K562 (cell line): ENCODE data around the gene PPM1L. TPM values are rescaled to one million over a fixed set of nuclear protein-coding genes. Genes with fewer than 3 reads are reported as not detected.

ENCODE experiments used
- ATAC-seq: fragments of 200-7000 bp; cut with Tn5 transposase; 3 replicates; pipeline ENCODE4 v1.9.1; 2020; ENCODE audit warnings: moderate library complexity
- BruUV-seq: library from RNA; stranded (reverse); fragments of 400-500 nt; replicated peaks from 2 replicates; lab custom pipeline; 2021; lab: Mats Ljungman, UMichigan
- CTCF ChIA-PET: fragments of 300-600 bp; formaldehyde crosslinking; extraction: SDS; loops from one replicate; lab custom pipeline; 2021; ENCODE audit warnings: low intra/inter-chr PET ratio; lab: Yijun Ruan, JAX
- POLR2A ChIA-PET: fragments of 300-600, 350-650 bp; sonication (Branson Sonifier 250); formaldehyde crosslinking; extraction: SDS; loops from one replicate; lab custom pipeline; 2021; ENCODE audit warnings: antibody characterized with exemption, inconsistent platforms; lab: Yijun Ruan, JAX
- DNase-seq, 4 experiments: peaks; one replicate each; pipeline versions ENCODE4 v3.0.0 to v3.0.0-alpha.2; 2011 to 2018; ENCODE audit warnings: low spot score in 3 of 4, mixed read lengths in 3 of 4; ENCODE audit errors: extremely low read depth in 1 of 4
- FAIRE-seq: peaks from 2 replicates; lab custom pipeline; 2011; peaks lifted over from hg19 to GRCh38; lab: Jason Lieb, UNC
- H2AFZ ChIP-seq: 2 replicates; pipeline ENCODE4 v1.6.0; 2011; ENCODE audit warnings: low read depth, low read length, control low read depth, inconsistent platforms
- H3K27ac ChIP-seq: fragments of 200-600 bp; 3 replicates; pipeline ENCODE4 v1.8.0; 2011; ENCODE audit warnings: low read depth, mild to moderate bottlenecking, control low read depth, inconsistent platforms, low read length, moderate library complexity, mixed read lengths; ENCODE audit errors: extremely low read depth
- H3K27me3 ChIP-seq, 2 experiments: fragments of 300-600 bp in 1 of 2; 2 replicates in 1 of 2; 3 replicates in 1 of 2; pipeline versions ENCODE4 v1.6.0 to v1.8.0; 2011; ENCODE audit warnings: inconsistent platforms in 2 of 2, low read length in 2 of 2, mild to moderate bottlenecking in 1 of 2, mixed read lengths in 1 of 2, moderate library complexity in 1 of 2; ENCODE audit not compliant: control insufficient read depth in 2 of 2, insufficient read depth in 2 of 2
- H3K36me3 ChIP-seq: fragments of 300-600 bp; 3 replicates; pipeline ENCODE4 v1.8.0; 2011; ENCODE audit warnings: mild to moderate bottlenecking, low read length, inconsistent platforms; ENCODE audit not compliant: control insufficient read depth, insufficient read depth
- H3K4me1 ChIP-seq, 2 experiments: fragments of 200-600 bp in 1 of 2; replicated peaks in 1 of 2; 2 replicates in 1 of 2; 3 replicates in 1 of 2; pipeline versions ENCODE4 v1.5.1 to v1.8.0; 2011; ENCODE audit warnings: inconsistent platforms in 2 of 2, low read length in 2 of 2, mild to moderate bottlenecking in 1 of 2, mixed read lengths in 1 of 2, moderate library complexity in 1 of 2; ENCODE audit not compliant: control insufficient read depth in 2 of 2, insufficient read depth in 2 of 2
- H3K4me2 ChIP-seq: 2 replicates; pipeline ENCODE4 v1.6.1; 2011; ENCODE audit warnings: low read length, control low read depth, inconsistent platforms, mixed read lengths; ENCODE audit not compliant: insufficient read depth
- H3K4me3 ChIP-seq: fragments of 200-600 bp; sonication (generic), shearing (Covaris generic); 2 replicates; pipeline ENCODE4 v1.5.1; 2016; ENCODE audit warnings: control low read depth, inconsistent platforms
- H3K79me2 ChIP-seq: fragments of 200-600 bp; 3 replicates; pipeline ENCODE4 v1.8.0; 2011; ENCODE audit warnings: low read length, inconsistent platforms; ENCODE audit not compliant: control insufficient read depth, insufficient read depth
- H3K9ac ChIP-seq, 2 experiments: 2 replicates each; pipeline versions ENCODE4 v1.6.0 to v1.6.1; 2011; ENCODE audit warnings: low read depth in 2 of 2, low read length in 2 of 2, control low read depth in 1 of 2, inconsistent platforms in 1 of 2, mild to moderate bottlenecking in 1 of 2, mixed read lengths in 1 of 2; ENCODE audit not compliant: insufficient read depth in 1 of 2
- H3K9me1 ChIP-seq: one replicate; pipeline ENCODE4 v1.6.0; 2011; ENCODE audit warnings: inconsistent platforms, mild to moderate bottlenecking, low read length, moderate library complexity; ENCODE audit not compliant: control insufficient read depth, insufficient read depth
- H3K9me3 ChIP-seq: replicated peaks from 2 replicates; pipeline ENCODE4 v1.5.1; 2011; ENCODE audit warnings: low read depth, low read length, inconsistent platforms; ENCODE audit not compliant: control insufficient read depth, insufficient read depth
- H4K20me1 ChIP-seq: replicated peaks from 2 replicates; pipeline ENCODE4 v1.6.1; 2011; ENCODE audit warnings: low read length, inconsistent platforms, mixed read lengths; ENCODE audit not compliant: control insufficient read depth, insufficient read depth
- GTF2E2 ChIP-seq: fragments of 200-800 bp; sonication (Bioruptor generic); IDR thresholded peaks from 2 replicates; pipeline ENCODE4 v1.6.1; 2016; ENCODE audit warnings: missing genetic modification characterization, missing compliant biosample characterization
- RAD21 ChIP-seq, 2 experiments: fragments of 250-450 bp in 1 of 2; fragments of 450-650 bp in 1 of 2; sonication (Bioruptor Pico) in 1 of 2; formaldehyde crosslinking in 1 of 2; IDR thresholded peaks in 1 of 2; conservative IDR thresholded peaks in 1 of 2; 2 replicates each; pipeline versions ENCODE4 v1.4.0 to v1.8.0; 2020 to 2022; ENCODE audit warnings: mild to moderate bottlenecking in 2 of 2, moderate library complexity in 1 of 2
- RBM25 ChIP-seq: fragments of 200-400 bp; formaldehyde crosslinking; IDR thresholded peaks from 2 replicates; pipeline ENCODE4 v1.6.1; 2018; ENCODE audit warnings: low read length, low read depth, moderate library complexity; ENCODE audit not compliant: severe bottlenecking
- U2AF1 ChIP-seq: fragments of 200-400 bp; formaldehyde crosslinking; optimal IDR thresholded peaks from 2 replicates; pipeline ENCODE3; 2017; ENCODE audit warnings: mild to moderate bottlenecking, low read depth, low read length, moderate library complexity
- XRCC3 ChIP-seq: fragments of 450-650 bp; IDR thresholded peaks from 2 replicates; pipeline ENCODE4 v1.6.1; 2017; ENCODE audit warnings: mild to moderate bottlenecking, moderate library complexity
- ZKSCAN3 ChIP-seq: fragments of 250-450 bp; sonication (Bioruptor Pico); IDR thresholded peaks from 2 replicates; pipeline ENCODE4 v1.4.0; 2020
- ZNF134 ChIP-seq: fragments of 250-450 bp; sonication (Bioruptor Pico); conservative IDR thresholded peaks from 2 replicates; pipeline ENCODE4 v1.4.0; 2020
- WGBS: fragments of 100-300 bp; shearing (Covaris generic); methylation state at CpG from one replicate; pipeline ENCODE4 v1.1.6; 2016; ENCODE audit warnings: low coverage, mixed read lengths; ENCODE audit not compliant: insufficient coverage; ENCODE audit errors: missing lambda C conversion rate; 5-methylcytosine and 5-hydroxymethylcytosine counted together
- in situ Hi-C: fragments of 300-500 bp; cut with MboI; formaldehyde crosslinking; loops from 4 replicates; pipeline ENCODE4 v1.15.0; 2018; ENCODE audit warnings: inconsistent platforms, mixed read lengths
- intact Hi-C: fragments of 100-400 bp; cut with micrococcal nuclease; formaldehyde crosslinking; loops from 2 replicates; pipeline ENCODE4 v1.14.2; 2022
- polyA plus RNA-seq, 8 experiments: library from polyadenylated mRNA; depleted of rRNA in 4 of 8; stranded (reverse) in 5 of 8; unstranded in 3 of 8; fragments of >200 nt; fragmentation: Nextera tagmentation in 2 of 8; fragmentation: Illumina TruSeq in 1 of 8; extraction: Ambion mirVana in 2 of 8; extraction: Trizol in 1 of 8; gene quantifications; 2 replicates each; pipeline versions ENCODE4 v1.2.1 to v1.2.3, GENCODE V29; 2011 to 2014; ENCODE audit warnings: inconsistent platforms in 1 of 8, missing spikeins in 1 of 8
- total RNA-seq, 7 experiments: library from RNA; depleted of rRNA in 6 of 7; stranded (reverse); fragments of >200 nt in 6 of 7; fragmentation: Illumina TruSeq in 2 of 7; extraction: Trizol in 2 of 7; gene quantifications; 2 replicates each; pipeline versions ENCODE4 v1.2.1 to v1.2.3, GENCODE V29; 2011 to 2021; ENCODE audit warnings: low replicate concordance in 1 of 7
- TF ChIP-seq, protein P1 (sequence below): fragments of 250-450 bp; sonication (Bioruptor Pico); IDR thresholded peaks from 2 replicates; pipeline ENCODE4 v1.5.0; 2021
- TF ChIP-seq, protein P2 (sequence below): sonication (generic); formaldehyde crosslinking; IDR thresholded peaks from 2 replicates; pipeline ENCODE4 v1.9.0; 2022; ENCODE audit warnings: mild to moderate bottlenecking, missing genetic modification reagents
- TF ChIP-seq, protein P3 (sequence below), 2 experiments: fragments of 450-650 bp; formaldehyde crosslinking in 1 of 2; IDR thresholded peaks; 2 replicates each; pipeline versions ENCODE4 v1.4.0 to v1.6.1; 2014 to 2020; ENCODE audit warnings: mild to moderate bottlenecking in 2 of 2, borderline replicate concordance in 1 of 2, low read depth in 1 of 2

The PPM1L gene
- total and polyA plus RNA-seq, 9 of the 15 experiments (the other 6 are each of a cell fraction or from before 2014, with no cell fraction given), result 0.01 to 0.41 (median 0.14) TPM

GRCh38 chr3:161093895-161094294 lies 337.9 kb downstream of the PPM1L start (continued):
- TF ChIP-seq, protein P1, sequence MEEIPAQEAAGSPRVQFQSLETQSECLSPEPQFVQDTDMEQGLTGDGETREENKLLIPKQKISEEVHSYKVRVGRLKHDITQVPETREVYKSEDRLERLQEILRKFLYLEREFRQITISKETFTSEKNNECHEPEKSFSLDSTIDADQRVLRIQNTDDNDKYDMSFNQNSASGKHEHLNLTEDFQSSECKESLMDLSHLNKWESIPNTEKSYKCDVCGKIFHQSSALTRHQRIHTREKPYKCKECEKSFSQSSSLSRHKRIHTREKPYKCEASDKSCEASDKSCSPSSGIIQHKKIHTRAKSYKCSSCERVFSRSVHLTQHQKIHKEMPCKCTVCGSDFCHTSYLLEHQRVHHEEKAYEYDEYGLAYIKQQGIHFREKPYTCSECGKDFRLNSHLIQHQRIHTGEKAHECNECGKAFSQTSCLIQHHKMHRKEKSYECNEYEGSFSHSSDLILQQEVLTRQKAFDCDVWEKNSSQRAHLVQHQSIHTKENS (CRISPR knock-in tag), result no peak
- TF ChIP-seq U2AF1 (no peak), ZNF134 (no peak), ZKSCAN3 (no peak), GTF2E2 (tag) (no peak)
- TF ChIP-seq, protein P2, sequence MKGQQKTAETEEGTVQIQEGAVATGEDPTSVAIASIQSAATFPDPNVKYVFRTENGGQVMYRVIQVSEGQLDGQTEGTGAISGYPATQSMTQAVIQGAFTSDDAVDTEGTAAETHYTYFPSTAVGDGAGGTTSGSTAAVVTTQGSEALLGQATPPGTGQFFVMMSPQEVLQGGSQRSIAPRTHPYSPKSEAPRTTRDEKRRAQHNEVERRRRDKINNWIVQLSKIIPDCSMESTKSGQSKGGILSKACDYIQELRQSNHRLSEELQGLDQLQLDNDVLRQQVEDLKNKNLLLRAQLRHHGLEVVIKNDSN (CRISPR knock-in tag), result no peak
- TF ChIP-seq, all 486 proteins: peak for 0

- Histone ChIP-seq H3K9me3 (no peaks in the 10 kb centered on the region), H2AFZ (no peak overlapping the region), H3K4me3 (no peak overlapping the region), H3K27me3 (peaks cover 0 to 6% of the 10 kb centered on the region in 2 experiments; a peak in 1 of 5 replicates), H3K4me2 (no peak overlapping the region), H3K4me1 (no peaks in the 10 kb centered on the region), H3K36me3 (no peaks in the 10 kb centered on the region), H3K27ac (no peak overlapping the region), H3K9me1 (no peaks in the 10 kb centered on the region), H4K20me1 (no peaks in the 10 kb centered on the region), H3K79me2 (no peaks in the 10 kb centered on the region), H3K9ac (no peak overlapping the region)
- no peak for FAIRE-seq
- in situ Hi-C loops (no loop called here), intact Hi-C loops (loop anchor here (5.0 kb wide), 1 partner anchor 175 kb away; no protein-coding TSS in a partner anchor)
- ChIA-PET POLR2A (no interaction called here), CTCF (interaction anchor here (2.1 kb wide), 1 partner anchor 178 kb away, joined by 12 read pairs; no protein-coding TSS in a partner anchor)
- BruUV-seq, result no TSS peak
- 7% methylated on average over 7 of the region's 7 CpGs for WGBS
- ATAC-seq, result no peak; the same call in 2 of the 3 replicates
- peak in 1 of 4 experiments; percentile 9 for DNase-seq
- TF ChIP-seq XRCC3 (no peak), RAD21 (CRISPR knock-in tag; conservative IDR thresholded peaks at IDR 0.05 in 1 of 2, IDR thresholded peaks at IDR 0.05 in 1 of 2) (peak in 1 of 2 experiments; percentile 24; a peak in 1 of 4 replicates), RBM25 (peak; percentile 25)
- TF ChIP-seq, protein P3, sequence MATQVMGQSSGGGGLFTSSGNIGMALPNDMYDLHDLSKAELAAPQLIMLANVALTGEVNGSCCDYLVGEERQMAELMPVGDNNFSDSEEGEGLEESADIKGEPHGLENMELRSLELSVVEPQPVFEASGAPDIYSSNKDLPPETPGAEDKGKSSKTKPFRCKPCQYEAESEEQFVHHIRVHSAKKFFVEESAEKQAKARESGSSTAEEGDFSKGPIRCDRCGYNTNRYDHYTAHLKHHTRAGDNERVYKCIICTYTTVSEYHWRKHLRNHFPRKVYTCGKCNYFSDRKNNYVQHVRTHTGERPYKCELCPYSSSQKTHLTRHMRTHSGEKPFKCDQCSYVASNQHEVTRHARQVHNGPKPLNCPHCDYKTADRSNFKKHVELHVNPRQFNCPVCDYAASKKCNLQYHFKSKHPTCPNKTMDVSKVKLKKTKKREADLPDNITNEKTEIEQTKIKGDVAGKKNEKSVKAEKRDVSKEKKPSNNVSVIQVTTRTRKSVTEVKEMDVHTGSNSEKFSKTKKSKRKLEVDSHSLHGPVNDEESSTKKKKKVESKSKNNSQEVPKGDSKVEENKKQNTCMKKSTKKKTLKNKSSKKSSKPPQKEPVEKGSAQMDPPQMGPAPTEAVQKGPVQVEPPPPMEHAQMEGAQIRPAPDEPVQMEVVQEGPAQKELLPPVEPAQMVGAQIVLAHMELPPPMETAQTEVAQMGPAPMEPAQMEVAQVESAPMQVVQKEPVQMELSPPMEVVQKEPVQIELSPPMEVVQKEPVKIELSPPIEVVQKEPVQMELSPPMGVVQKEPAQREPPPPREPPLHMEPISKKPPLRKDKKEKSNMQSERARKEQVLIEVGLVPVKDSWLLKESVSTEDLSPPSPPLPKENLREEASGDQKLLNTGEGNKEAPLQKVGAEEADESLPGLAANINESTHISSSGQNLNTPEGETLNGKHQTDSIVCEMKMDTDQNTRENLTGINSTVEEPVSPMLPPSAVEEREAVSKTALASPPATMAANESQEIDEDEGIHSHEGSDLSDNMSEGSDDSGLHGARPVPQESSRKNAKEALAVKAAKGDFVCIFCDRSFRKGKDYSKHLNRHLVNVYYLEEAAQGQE (IDR thresholded peaks at IDR 0.05; ENCODE audit: borderline replicate concordance), result 0 out of 2 replicates have a peak, but pooled peaks have one; percentile 4
- TF ChIP-seq, protein P3 (CRISPR knock-in tag; IDR thresholded peaks at IDR 0.05; ENCODE audit: low read depth), result no peak
These were observed 340.8 kb downstream of the PPM1L start for GRCh38 chr3:161096771-161097367.
